Esophagus mucosa (tissue), 1 donor: ENCODE results near the gene ZNF768. TPM values are rescaled to one million over a fixed set of nuclear protein-coding genes. Genes with fewer than 3 reads are reported as not detected.

ENCODE experiments used
- total RNA-seq: library from RNA; stranded (reverse); gene quantifications from one replicate; pipeline ENCODE4 v1.2.4, GENCODE V29; 2023
- donor health status: DM: yes; HTN: yes; CAD: no.

Gene ZNF768
- total RNA-seq, 1 donor from 2014 or later: 11.7 TPM

Other genes starting within 250 kb of the ZNF768 start
- gene CD2BP2, start 171.3 kb downstream of the ZNF768 start, total RNA-seq: 44.3 TPM
- gene TBC1D10B, start 156.1 kb downstream of the ZNF768 start, total RNA-seq: 25.3 TPM
- 2.2 TPM for gene MYL11, start 151.8 kb downstream of the ZNF768 start, total RNA-seq
- gene SEPTIN1, start 144.0 kb downstream of the ZNF768 start, total RNA-seq: 2.4 TPM
- 2.6 TPM for gene ZNF48, start 131.1 kb downstream of the ZNF768 start, total RNA-seq
- gene ZNF771, start 119.0 kb downstream of the ZNF768 start, total RNA-seq: 3.2 TPM
- gene DCTPP1, start 96.5 kb downstream of the ZNF768 start, total RNA-seq: 49.0 TPM
- gene SEPHS2, start 80.7 kb downstream of the ZNF768 start, total RNA-seq: 21.6 TPM
- 2.0 TPM for gene ITGAL, start 53.8 kb downstream of the ZNF768 start, total RNA-seq
- 4.7 TPM for gene ZNF747, start 8.3 kb upstream of the ZNF768 start, total RNA-seq
- 3.0 TPM for gene ZNF764, start 31.8 kb upstream of the ZNF768 start, total RNA-seq
- 9.7 TPM for gene ZNF688, start 45.1 kb upstream of the ZNF768 start, total RNA-seq
- 8.4 TPM for gene ZNF785, start 59.1 kb upstream of the ZNF768 start, total RNA-seq
- 2.8 TPM for gene ZNF689, start 83.8 kb upstream of the ZNF768 start, total RNA-seq
- gene PRR14, start 124.4 kb upstream of the ZNF768 start, total RNA-seq: 27.0 TPM
- gene FBRS, start 131.9 kb upstream of the ZNF768 start, total RNA-seq: 42.4 TPM
- 29.5 TPM for gene SRCAP, start 172.6 kb upstream of the ZNF768 start, total RNA-seq
- 16.9 TPM for gene PHKG2, start 221.9 kb upstream of the ZNF768 start, total RNA-seq
- gene CFAP119, start 235.5 kb upstream of the ZNF768 start, total RNA-seq: 2.2 TPM
- gene RNF40, start 235.8 kb upstream of the ZNF768 start, total RNA-seq: 56.8 TPM